Measurements from ENCODE around the gene EXOC3L4.

Gene EXOC3L4

GRCh38 chr14:103142026-103142425 is 47.5 kb downstream of the EXOC3L4 start:
- TF ChIP-seq FOXP2 (optimal IDR thresholded peaks at IDR 0.05; ENCODE audit: borderline replicate concordance, extremely low read depth, extremely low read length, insufficient read depth) = no peak
- TF ChIP-seq SIN3A (IDR thresholded peaks at IDR 0.05; ENCODE audit: borderline replicate concordance, insufficient read depth, low read length) = no peak

GRCh38 chr14:103142721-103143302 is 48.3 kb downstream of the EXOC3L4 start:
- no peak for TF ChIP-seq TAF1 (IDR thresholded peaks at IDR 0.05; ENCODE audit: borderline replicate concordance, insufficient read depth, low read length)
- TF ChIP-seq FOXP2 (optimal IDR thresholded peaks at IDR 0.05; ENCODE audit: borderline replicate concordance, extremely low read depth, extremely low read length, insufficient read depth) = no peak
- TF ChIP-seq POLR2AphosphoS5 (IDR thresholded peaks at IDR 0.05; ENCODE audit: low read depth, low read length) = no peak
- TF ChIP-seq SIN3A (IDR thresholded peaks at IDR 0.05; ENCODE audit: borderline replicate concordance, insufficient read depth, low read length) = no peak
- no peak for TF ChIP-seq REST (IDR thresholded peaks at IDR 0.05; ENCODE audit: insufficient read depth in 1 of 2, low read depth in 2 of 2, low read length in 2 of 2)

GRCh38 chr14:103143506-103143905 is 49.0 kb downstream of the EXOC3L4 start:
- TF ChIP-seq FOXP2 (optimal IDR thresholded peaks at IDR 0.05; ENCODE audit: borderline replicate concordance, extremely low read depth, extremely low read length, insufficient read depth) (no peak), TAF1 (IDR thresholded peaks at IDR 0.05; ENCODE audit: borderline replicate concordance, insufficient read depth, low read length) (no peak), SIN3A (IDR thresholded peaks at IDR 0.05; ENCODE audit: borderline replicate concordance, insufficient read depth, low read length) (no peak), POLR2AphosphoS5 (IDR thresholded peaks at IDR 0.05; ENCODE audit: low read depth, low read length) (no peak), REST (IDR thresholded peaks at IDR 0.05; ENCODE audit: insufficient read depth in 1 of 2, low read depth in 2 of 2, low read length in 2 of 2) (no peak)

GRCh38 chr14:103144085-103144484 is 49.6 kb downstream of the EXOC3L4 start:
- no peak for TF ChIP-seq FOXP2 (optimal IDR thresholded peaks at IDR 0.05; ENCODE audit: borderline replicate concordance, extremely low read depth, extremely low read length, insufficient read depth)
- TF ChIP-seq TAF1 (IDR thresholded peaks at IDR 0.05; ENCODE audit: borderline replicate concordance, insufficient read depth, low read length) = no peak
- TF ChIP-seq POLR2AphosphoS5 (IDR thresholded peaks at IDR 0.05; ENCODE audit: low read depth, low read length) = no peak
- no peak for TF ChIP-seq SIN3A (IDR thresholded peaks at IDR 0.05; ENCODE audit: borderline replicate concordance, insufficient read depth, low read length)
- no peak for TF ChIP-seq REST (IDR thresholded peaks at IDR 0.05; ENCODE audit: insufficient read depth in 1 of 2, low read depth in 2 of 2, low read length in 2 of 2)

GRCh38 chr14:103146141-103146709 is 51.7 kb downstream of the EXOC3L4 start:
- no peak for TF ChIP-seq SIN3A (IDR thresholded peaks at IDR 0.05; ENCODE audit: borderline replicate concordance, insufficient read depth, low read length)
- TF ChIP-seq REST (IDR thresholded peaks at IDR 0.05; ENCODE audit: insufficient read depth in 1 of 2, low read depth in 2 of 2, low read length in 2 of 2) = no peak
- no peak for TF ChIP-seq POLR2AphosphoS5 (IDR thresholded peaks at IDR 0.05; ENCODE audit: low read depth, low read length)
- TF ChIP-seq TAF1 (IDR thresholded peaks at IDR 0.05; ENCODE audit: borderline replicate concordance, insufficient read depth, low read length) = no peak
- TF ChIP-seq FOXP2 (optimal IDR thresholded peaks at IDR 0.05; ENCODE audit: borderline replicate concordance, extremely low read depth, extremely low read length, insufficient read depth) = no peak
